Esophagus squamous epithelium (tissue), 5 donors: ENCODE results near the gene MRS2. TPM values are rescaled to one million over a fixed set of nuclear protein-coding genes. Genes with fewer than 3 reads are reported as not detected.

Experiments
- DNase-seq: peaks from one replicate; lab custom pipeline; 2025; lab: John Stamatoyannopoulos, UW
- H3K27ac ChIP-seq, 4 donors: fragments of 200-600 bp; sonication (generic); one replicate each; pipeline ENCODE4 v1.5.1; 2016 to 2019; ENCODE audit warnings: mild to moderate bottlenecking in 1 of 4
- H3K27me3 ChIP-seq, 4 donors: fragments of 200-600 bp; sonication (generic); 1 replicate in 3 of 4; 2 replicates in 1 of 4; pipeline versions ENCODE4 v1.5.1 to v1.6.0; 2017 to 2021; ENCODE audit warnings: antibody characterized with exemption in 1 of 4
- H3K36me3 ChIP-seq, 3 donors: fragments of 200-600 bp; sonication (generic); one replicate each; pipeline ENCODE4 v1.5.1; 2016 to 2019
- H3K4me1 ChIP-seq, 3 donors: fragments of 200-600 bp; sonication (generic); one replicate each; pipeline ENCODE4 v1.5.1; 2017 to 2019
- H3K4me3 ChIP-seq, 4 donors: fragments of 200-600 bp; sonication (generic); 1 replicate in 3 of 4; 2 replicates in 1 of 4; pipeline ENCODE4 v1.5.1; 2016 to 2019; ENCODE audit warnings: mild to moderate bottlenecking in 2 of 4, moderate library complexity in 1 of 4
- H3K9me3 ChIP-seq, 3 donors: fragments of 200-600 bp; sonication (generic); one replicate each; pipeline ENCODE4 v1.5.1; 2016 to 2019
- POLR2A ChIP-seq, 4 donors: fragments of 450-650 bp; IDR thresholded peaks; one replicate each; pipeline ENCODE4 v1.6.1; 2017; ENCODE audit warnings: antibody characterized with exemption in 4 of 4, mild to moderate bottlenecking in 4 of 4, moderate library complexity in 3 of 4
- WGBS, 2 donors: methylation state at CpG; one replicate each; pipeline ENCODE4 v1.1.5; 2018; 5-methylcytosine and 5-hydroxymethylcytosine counted together
- intact Hi-C: fragments of 100-400 bp; cut with DNase I; formaldehyde crosslinking; loops from one replicate; pipeline ENCODE4 v1.15.0; 2022
- total RNA-seq, 4 donors: library from RNA; depleted of rRNA; stranded (reverse); fragments of >200 nt; gene quantifications; one replicate each; pipeline ENCODE4 v1.1.0, GENCODE V29; 2016
- TF ChIP-seq, protein P1 (sequence below), 6 experiments: fragments of 450-650 bp in 4 of 6; fragments of 200-600 bp in 2 of 6; sonication (generic) in 2 of 6; IDR thresholded peaks; one replicate each; pipeline ENCODE4 v1.5.1; 2016 to 2019; ENCODE audit warnings: antibody characterized with exemption in 6 of 6, mild to moderate bottlenecking in 4 of 6, moderate library complexity in 4 of 6
- donor health status: DM: yes; HTN: yes; CAD: no.

The MRS2 gene
- total RNA-seq, 4 donors from 2014 or later, result 21.3 to 34.4 (median 29.3) TPM

DNA sequence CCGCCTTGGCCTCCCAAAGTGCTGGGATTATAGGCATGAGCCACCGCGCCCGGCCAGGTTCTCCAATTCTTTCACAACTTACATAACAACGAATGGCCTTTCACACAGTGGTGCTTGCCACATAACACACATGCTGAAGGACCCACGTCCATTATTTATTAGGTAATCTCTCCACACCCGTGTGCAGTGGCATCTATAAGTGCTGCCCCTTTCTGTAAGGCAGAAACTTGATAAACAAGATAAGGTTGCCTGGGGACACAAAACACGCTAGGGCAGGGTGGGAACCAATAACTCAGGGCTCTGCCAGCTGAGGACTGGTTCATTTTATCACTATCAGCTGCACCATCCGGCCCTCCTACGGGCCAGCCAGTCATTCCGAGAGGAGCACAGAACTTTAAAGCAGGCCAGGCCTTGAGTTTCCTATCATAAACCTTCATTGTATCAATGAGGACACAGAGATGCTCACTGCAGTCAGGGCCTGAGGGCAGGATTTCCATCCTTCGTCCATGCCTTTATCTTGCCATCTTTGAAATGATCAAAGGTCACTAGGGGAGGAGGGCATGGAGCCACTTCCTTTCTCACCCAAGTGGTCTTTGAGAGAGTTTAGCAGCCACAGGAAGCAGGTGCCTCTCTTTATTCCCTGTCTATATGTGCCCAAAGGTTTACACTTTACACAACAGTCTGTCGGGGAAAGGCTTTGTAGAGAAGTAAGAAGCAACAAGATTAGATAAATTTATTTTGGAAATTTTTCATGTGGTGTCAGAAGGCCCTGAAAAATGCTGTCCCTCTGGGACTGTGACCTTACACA, 49.0 kb downstream of the MRS2 start:
- WGBS, 2 donors, result 57 to 68% methylated on average over 13 of the region's 13 CpGs
- intact Hi-C loops, result no loop called here
- Histone ChIP-seq H3K9me3 (no peaks in the 10 kb centered on the region), H3K27ac (no peak overlapping the region), H3K4me3 (no peak overlapping the region), H3K27me3 (no peaks in the 10 kb centered on the region), H3K36me3 (no peaks in the 10 kb centered on the region), H3K4me1 (peaks cover 4 to 13% (median 12%) of the 10 kb centered on the region in 3 donors)
- no peak for DNase-seq
- TF ChIP-seq POLR2A (IDR thresholded peaks at IDR 0.05), result no peak
- TF ChIP-seq, protein P1, sequence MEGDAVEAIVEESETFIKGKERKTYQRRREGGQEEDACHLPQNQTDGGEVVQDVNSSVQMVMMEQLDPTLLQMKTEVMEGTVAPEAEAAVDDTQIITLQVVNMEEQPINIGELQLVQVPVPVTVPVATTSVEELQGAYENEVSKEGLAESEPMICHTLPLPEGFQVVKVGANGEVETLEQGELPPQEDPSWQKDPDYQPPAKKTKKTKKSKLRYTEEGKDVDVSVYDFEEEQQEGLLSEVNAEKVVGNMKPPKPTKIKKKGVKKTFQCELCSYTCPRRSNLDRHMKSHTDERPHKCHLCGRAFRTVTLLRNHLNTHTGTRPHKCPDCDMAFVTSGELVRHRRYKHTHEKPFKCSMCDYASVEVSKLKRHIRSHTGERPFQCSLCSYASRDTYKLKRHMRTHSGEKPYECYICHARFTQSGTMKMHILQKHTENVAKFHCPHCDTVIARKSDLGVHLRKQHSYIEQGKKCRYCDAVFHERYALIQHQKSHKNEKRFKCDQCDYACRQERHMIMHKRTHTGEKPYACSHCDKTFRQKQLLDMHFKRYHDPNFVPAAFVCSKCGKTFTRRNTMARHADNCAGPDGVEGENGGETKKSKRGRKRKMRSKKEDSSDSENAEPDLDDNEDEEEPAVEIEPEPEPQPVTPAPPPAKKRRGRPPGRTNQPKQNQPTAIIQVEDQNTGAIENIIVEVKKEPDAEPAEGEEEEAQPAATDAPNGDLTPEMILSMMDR (IDR thresholded peaks at IDR 0.05), result no peak

DNA sequence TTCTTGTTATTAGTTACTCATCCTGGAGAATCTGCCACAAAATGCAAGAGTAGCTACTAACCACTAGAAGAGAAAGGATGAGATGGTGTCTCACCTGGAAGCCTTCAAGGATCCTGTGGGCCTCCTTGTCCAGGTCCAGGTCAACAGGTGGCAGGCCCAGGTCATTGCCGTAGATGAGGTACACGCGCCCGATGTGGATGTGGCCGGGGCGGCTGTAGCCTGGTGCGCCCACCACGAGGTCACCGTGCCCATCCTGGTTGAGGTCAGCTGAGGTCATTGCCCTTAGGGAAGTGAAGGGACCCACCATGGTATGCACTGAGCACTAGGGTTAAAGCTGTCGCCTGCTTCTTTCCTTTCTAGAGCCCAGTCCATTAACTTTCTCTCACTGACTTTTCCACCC, 51.2 kb downstream of the MRS2 start:
- intact Hi-C loops, result no loop called here
- Histone ChIP-seq H3K4me3 (no peak overlapping the region), H3K27ac (no peak overlapping the region), H3K27me3 (no peaks in the 10 kb centered on the region), H3K36me3 (no peaks in the 10 kb centered on the region), H3K4me1 (peaks cover 4 to 21% (median 7%) of the 10 kb centered on the region in 3 donors), H3K9me3 (no peaks in the 10 kb centered on the region)
- TF ChIP-seq, protein P1 (IDR thresholded peaks at IDR 0.05), result no peak
- TF ChIP-seq POLR2A (IDR thresholded peaks at IDR 0.05), result no peak
- WGBS, 2 donors, result 95 to 97% methylated on average over 8 to 10 of the region's 10 CpGs
- no peak for DNase-seq

DNA sequence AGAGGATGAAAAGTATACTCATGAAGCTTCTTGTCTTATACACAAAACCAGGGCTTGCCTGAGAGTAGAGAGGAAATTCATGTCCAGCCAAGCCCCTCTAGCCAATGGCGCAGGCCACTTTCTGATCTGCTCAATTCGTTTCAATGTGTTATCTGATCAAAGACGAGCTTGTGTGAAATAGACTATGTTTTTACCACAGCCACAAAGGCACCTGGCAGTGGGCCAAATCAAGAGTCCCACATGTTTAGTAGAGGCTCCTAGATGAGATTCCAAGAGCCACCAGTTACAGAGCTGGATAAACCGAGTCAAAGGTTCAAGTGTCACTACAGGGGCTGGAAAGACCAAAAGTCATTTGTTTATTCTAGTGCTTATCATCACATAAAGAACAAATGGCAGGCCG, 51.7 kb downstream of the MRS2 start:
- 75 to 93% methylated on average over 4 to 5 of the region's 5 CpGs for whole genome bisulfite sequencing, 2 donors
- Histone ChIP-seq H3K36me3 (no peaks in the 10 kb centered on the region), H3K9me3 (no peaks in the 10 kb centered on the region), H3K27me3 (no peaks in the 10 kb centered on the region), H3K27ac (no peak overlapping the region), H3K4me3 (no peak overlapping the region), H3K4me1 (peaks cover 0 to 16% (median 2%) of the 10 kb centered on the region in 3 donors)
- no peak for DNase-seq
- no peak for TF ChIP-seq POLR2A (IDR thresholded peaks at IDR 0.05)
- TF ChIP-seq, protein P1 (IDR thresholded peaks at IDR 0.05), result no peak
- intact Hi-C loops, result no loop called here

DNA sequence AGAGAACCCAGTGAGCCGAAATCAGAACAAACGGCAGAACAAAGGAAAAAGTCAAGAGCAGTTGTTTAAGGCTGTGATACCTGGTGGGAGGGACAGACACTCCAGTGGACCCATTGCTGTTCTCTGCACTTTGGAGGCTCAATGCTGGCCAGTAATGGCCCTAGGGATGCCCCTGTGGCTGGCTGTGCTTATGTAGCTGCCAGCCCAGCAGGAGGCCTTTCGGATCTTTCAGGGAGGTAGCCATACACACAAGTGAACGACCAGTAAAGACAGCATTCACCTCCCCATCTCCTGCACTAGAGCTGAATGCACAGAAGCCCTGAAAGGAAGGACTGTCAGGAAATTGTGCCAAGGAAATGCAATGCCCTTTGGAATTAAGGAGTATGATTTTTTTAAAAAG, 52.3 kb downstream of the MRS2 start:
- DNase-seq, result no peak
- no peak overlapping the region for H3K4me3 ChIP-seq
- no peaks in the 10 kb centered on the region for H3K27me3 ChIP-seq
- peaks cover 0 to 14% (median 0%) of the 10 kb centered on the region in 3 donors for H3K4me1 ChIP-seq
- H3K27ac ChIP-seq, result no peak overlapping the region
- H3K36me3 ChIP-seq, result no peaks in the 10 kb centered on the region
- H3K9me3 ChIP-seq, result no peaks in the 10 kb centered on the region
- intact Hi-C loops, result no loop called here
- TF ChIP-seq, protein P1 (IDR thresholded peaks at IDR 0.05), result no peak
- no peak for TF ChIP-seq POLR2A (IDR thresholded peaks at IDR 0.05)
- WGBS, 2 donors, result 84 to 100% methylated on average over 4 of the region's 4 CpGs

DNA sequence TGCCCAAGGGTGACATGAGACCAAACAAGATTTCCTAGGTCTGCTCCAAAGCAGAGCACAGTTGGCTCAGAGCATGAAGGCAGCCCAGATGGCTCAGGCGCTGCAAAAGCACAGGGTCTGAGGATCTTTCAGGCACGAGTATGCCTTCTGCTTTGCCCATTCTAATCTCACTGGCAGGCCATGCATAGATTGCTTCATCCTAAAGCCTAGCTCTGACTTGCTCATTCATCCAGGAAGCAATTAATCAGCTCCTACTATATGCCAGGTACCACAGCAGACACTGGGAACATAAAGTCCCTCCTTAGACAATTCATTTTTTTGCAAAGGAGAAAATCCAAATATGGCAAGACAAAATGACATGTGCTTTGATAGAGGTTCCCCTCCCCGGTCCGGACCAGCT, 55.4 kb downstream of the MRS2 start:
- WGBS, 2 donors, result 38 to 43% methylated on average over 2 to 4 of the region's 4 CpGs
- Histone ChIP-seq H3K36me3 (no peaks in the 10 kb centered on the region), H3K4me3 (no peak overlapping the region), H3K4me1 (peaks cover 0 to 27% (median 0%) of the 10 kb centered on the region in 3 donors), H3K9me3 (no peaks in the 10 kb centered on the region), H3K27me3 (no peaks in the 10 kb centered on the region), H3K27ac (peak overlapping the region in 2 of 4 donors; percentile 24 to 65)
- no peak for DNase-seq
- intact Hi-C loops, result no loop called here
- TF ChIP-seq, protein P1 (IDR thresholded peaks at IDR 0.05), result no peak
- no peak for TF ChIP-seq POLR2A (IDR thresholded peaks at IDR 0.05)
